Left lung (tissue), 10 donors: ENCODE results near the gene MTFR1L. TPM values are rescaled to one million over a fixed set of nuclear protein-coding genes. Genes with fewer than 3 reads are reported as not detected.

Experiments
- ATAC-seq: fragments of 200-7000 bp; cut with Tn5 transposase; one replicate; pipeline ENCODE4 v1.9.1; 2020; ENCODE audit warnings: moderate library complexity
- DNase-seq, 4 donors: peaks; one replicate each; pipeline ENCODE4 v3.0.0-alpha.2; 2013 to 2020
- H3K27ac ChIP-seq, 2 donors: fragments of 200-600 bp; sonication (generic) in 1 of 2; one replicate each; pipeline versions ENCODE4 v1.5.0 to v1.8.0; 2020 to 2021
- H3K27me3 ChIP-seq, 2 donors: fragments of 200-600 bp; sonication (generic) in 1 of 2; one replicate each; pipeline versions ENCODE4 v1.5.0 to v1.8.0; 2020 to 2021
- H3K36me3 ChIP-seq, 2 donors: fragments of 200-600 bp; sonication (generic) in 1 of 2; one replicate each; pipeline versions ENCODE4 v1.5.0 to v1.8.0; 2020 to 2021
- H3K4me1 ChIP-seq, 2 donors: fragments of 200-600 bp; one replicate each; pipeline ENCODE4 v1.8.0; 2021
- H3K4me3 ChIP-seq, 2 donors: fragments of 200-600 bp; sonication (generic) in 1 of 2; one replicate each; pipeline versions ENCODE4 v1.5.0 to v1.8.0; 2020 to 2021; ENCODE audit warnings: mild to moderate bottlenecking in 1 of 2
- H3K9me3 ChIP-seq, 2 donors: fragments of 200-600 bp; sonication (generic) in 1 of 2; one replicate each; pipeline versions ENCODE4 v1.5.0 to v1.8.0; 2020 to 2021
- CTCF ChIP-seq, 2 donors: fragments of 200-600 bp; sonication (generic) in 1 of 2; IDR thresholded peaks; one replicate each; pipeline versions ENCODE4 v1.5.0 to v1.8.0; 2021; ENCODE audit warnings: antibody characterized with exemption in 2 of 2
- intact Hi-C, 2 donors: fragments of 100-400 bp; cut with DNase I; formaldehyde crosslinking; loops; one replicate each; pipeline versions ENCODE4 v1.11.2 to v1.14.2; 2022
- polyA plus RNA-seq, 6 donors: library from polyadenylated mRNA; unstranded; fragments of 120-200 nt; gene quantifications; one replicate each; pipeline ENCODE4 v1.2.1, GENCODE V29; 2013; ENCODE audit not compliant: insufficient read length in 6 of 6
- total RNA-seq, 2 donors: library from RNA; stranded (reverse); fragmentation: NEBNext Ultra II Directional; extraction: Animal tissue kit (Norgen Biotek cat#: 25700); gene quantifications; one replicate each; pipeline ENCODE4 v1.2.1, GENCODE V29; 2021
- donor health status: DM: no; HTN: yes; CAD: no.
- donor health status: DM: no; HTN: no; CAD: no.

The MTFR1L gene
- total and polyA plus RNA-seq, 8 donors: 44.5 to 88.4 (median 79.3) TPM

- no peak overlapping the region for H3K4me3 ChIP-seq
- ATAC-seq: no peak
- H3K4me1 ChIP-seq: peaks cover 0 to 38% of the 10 kb centered on the region in 2 donors
- no peaks in the 10 kb centered on the region for H3K9me3 ChIP-seq
- H3K36me3 ChIP-seq: peaks cover 0 to 55% of the 10 kb centered on the region in 2 donors
- no peak for DNase-seq
- no peak for TF ChIP-seq CTCF (IDR thresholded peaks at IDR 0.05)
- intact Hi-C loops: no loop called here
- no peak overlapping the region for H3K27ac ChIP-seq
- H3K27me3 ChIP-seq: no peaks in the 10 kb centered on the region
Measured at GRCh38 chr1:25814549-25815087, 5.1 kb upstream of the MTFR1L start.

- intact Hi-C loops: no loop called here
Measured at GRCh38 chr1:25815208-25816111, 4.3 kb upstream of the MTFR1L start.

GRCh38 chr1:25816112-25816718 lies 3.5 kb upstream of the MTFR1L start:
- peak in 1 of 4 donors; percentile 63 for DNase-seq
- Histone ChIP-seq H3K36me3 (peaks cover 0 to 43% of the 10 kb centered on the region in 2 donors), H3K4me1 (peaks cover 3 to 30% of the 10 kb centered on the region in 2 donors), H3K9me3 (no peaks in the 10 kb centered on the region), H3K4me3 (no peak overlapping the region), H3K27ac (no peak overlapping the region), H3K27me3 (no peaks in the 10 kb centered on the region)
- no peak for ATAC-seq
- intact Hi-C loops: no loop called here
- no peak for TF ChIP-seq CTCF (IDR thresholded peaks at IDR 0.05)

More at GRCh38 chr1:25815208-25816111, 4.3 kb upstream of the MTFR1L start:
- ATAC-seq (no peak), DNase-seq (peak in 1 of 4 donors; percentile 39)
- Histone ChIP-seq H3K4me3 (no peak overlapping the region), H3K4me1 (peaks cover 0 to 30% of the 10 kb centered on the region in 2 donors), H3K27me3 (no peaks in the 10 kb centered on the region), H3K36me3 (peaks cover 0 to 46% of the 10 kb centered on the region in 2 donors), H3K9me3 (no peaks in the 10 kb centered on the region), H3K27ac (no peak overlapping the region)
- TF ChIP-seq CTCF (IDR thresholded peaks at IDR 0.05): no peak

- intact Hi-C loops: no loop called here
Measured at GRCh38 chr1:25817840-25818501, 1.8 kb upstream of the MTFR1L start.

More at GRCh38 chr1:25817840-25818501, 1.8 kb upstream of the MTFR1L start:
- Histone ChIP-seq H3K9me3 (no peaks in the 10 kb centered on the region), H3K36me3 (peaks cover 0 to 34% of the 10 kb centered on the region in 2 donors), H3K27ac (peak overlapping the region; percentile 18 to 90), H3K27me3 (no peaks in the 10 kb centered on the region), H3K4me1 (peaks cover 9 to 37% of the 10 kb centered on the region in 2 donors), H3K4me3 (no peak overlapping the region)
- DNase-seq (peak in 2 of 4 donors; percentile 37 to 40), ATAC-seq (peak; percentile 16)
- TF ChIP-seq CTCF (IDR thresholded peaks at IDR 0.05): peak in 1 of 2 donors; percentile 9
